NCI-H510A (cell line): ENCODE results near the gene DISP2.

Experiments used
- DNase-seq: peaks from one replicate; lab custom pipeline; 2025; lab: John Stamatoyannopoulos, UW

DISP2 gene

DNA sequence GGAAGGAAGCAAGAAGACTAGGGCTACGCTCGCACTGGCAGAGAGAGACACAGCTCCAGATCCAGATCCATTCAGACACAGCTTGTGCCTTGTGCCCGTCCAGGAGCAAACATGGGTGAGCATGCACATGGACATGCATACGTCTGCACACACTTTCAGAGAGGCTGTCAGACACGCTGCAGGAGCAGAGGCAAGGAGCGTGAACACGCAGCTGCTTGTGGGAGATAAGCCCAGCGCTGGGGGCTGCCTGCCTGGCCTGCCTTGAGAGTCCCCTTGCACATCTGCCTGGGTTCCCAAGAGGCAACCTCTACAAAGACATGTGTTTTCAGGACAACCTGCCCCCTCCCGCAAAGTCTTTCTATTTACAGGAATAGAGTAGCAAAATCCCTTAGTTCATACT, 69.2 kb downstream of the DISP2 start:
- DNase-seq = no peak

DNA sequence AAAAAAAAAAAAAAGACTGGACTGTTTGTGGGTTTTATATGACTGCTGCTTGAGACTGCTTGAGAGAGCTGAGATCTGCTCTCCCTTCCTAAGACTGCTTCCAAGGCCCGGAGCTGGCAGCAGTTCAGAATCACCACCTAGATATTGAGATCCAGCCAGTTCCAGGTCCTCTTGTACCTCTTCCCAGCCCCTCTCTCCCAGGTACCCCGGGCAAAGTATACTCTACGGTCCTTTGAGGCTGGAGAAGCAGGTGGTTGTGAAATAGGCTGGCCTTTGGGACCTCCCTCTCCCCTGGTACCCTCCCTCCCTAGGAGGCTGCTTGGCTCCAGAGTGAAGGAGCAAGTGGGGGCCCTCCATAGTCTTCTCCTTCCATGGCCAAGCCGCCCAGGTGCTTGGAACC, 70.2 kb downstream of the DISP2 start:
- DNase-seq = no peak
